GM19239 (cell line): ENCODE results near the gene HSD17B14.
"Not testable (repeated sequence)": the region's sequence is repeated elsewhere in the genome, so short reads cannot be mapped to it uniquely, and the experiment has no call there.

Experiments
- DNase-seq: peaks from one replicate; pipeline ENCODE4 v3.0.0; 2011; ENCODE audit warnings: low spot score; ENCODE audit not compliant: insufficient read length
- FAIRE-seq: peaks from 2 replicates; lab custom pipeline; 2011; peaks lifted over from hg19 to GRCh38; lab: Jason Lieb, UNC

The HSD17B14 gene

DNA sequence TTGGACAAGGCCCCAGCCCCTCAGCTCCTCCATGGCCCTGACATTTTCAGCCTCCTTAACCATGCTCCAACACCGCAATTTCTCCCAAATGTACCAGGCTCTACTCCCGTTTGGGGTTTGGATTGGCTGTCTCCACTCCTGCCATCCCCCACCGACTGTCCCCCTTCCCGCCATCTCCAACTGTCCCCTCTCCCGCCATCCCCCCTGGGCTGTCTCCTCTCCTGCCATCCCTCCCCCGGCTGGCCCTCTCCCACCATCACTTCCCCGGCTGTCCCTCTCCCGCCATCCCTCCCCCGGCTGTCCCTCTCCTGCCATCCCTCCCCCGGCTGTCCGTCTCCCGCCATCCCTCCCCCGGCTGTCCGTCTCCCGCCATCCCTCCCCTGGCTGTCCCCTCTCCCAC lies 30.8 kb downstream of the HSD17B14 start:
- DNase-seq: no peak
- FAIRE-seq: no peak

- FAIRE-seq (no peak), DNase-seq (no peak)
These were observed 31.8 kb downstream of the HSD17B14 start for GRCh38 chr19:48804496-48804895.

GRCh38 chr19:48802623-48803022 lies 33.7 kb downstream of the HSD17B14 start:
- FAIRE-seq (no peak), DNase-seq (no peak)

- DNase-seq (no peak), FAIRE-seq (no peak)
These were observed 36.7 kb downstream of the HSD17B14 start for GRCh38 chr19:48799358-48800300.

- FAIRE-seq (no peak), DNase-seq (no peak)
These were observed 37.4 kb downstream of the HSD17B14 start for GRCh38 chr19:48798937-48799336.

DNA sequence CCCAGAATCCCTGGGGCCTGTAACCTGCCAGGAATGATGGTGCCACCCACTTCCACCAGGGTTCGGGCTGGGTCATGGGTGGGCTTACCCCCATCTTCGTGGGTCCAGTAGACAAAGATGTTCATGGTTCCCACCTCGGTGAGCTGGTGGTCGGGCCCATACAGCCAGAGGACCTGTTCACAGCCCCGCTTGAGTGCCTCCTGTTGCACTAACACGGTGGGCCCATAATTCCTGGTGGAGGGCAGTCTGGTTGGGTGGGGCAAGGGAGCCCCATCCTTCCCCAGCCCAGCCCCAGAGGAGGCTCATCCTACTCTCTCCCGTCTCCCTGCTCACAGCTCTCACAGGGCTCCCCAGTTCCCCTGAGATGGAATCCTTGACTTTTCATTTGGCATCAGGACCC lies 39.2 kb downstream of the HSD17B14 start:
- FAIRE-seq: no peak
- no peak for DNase-seq

DNA sequence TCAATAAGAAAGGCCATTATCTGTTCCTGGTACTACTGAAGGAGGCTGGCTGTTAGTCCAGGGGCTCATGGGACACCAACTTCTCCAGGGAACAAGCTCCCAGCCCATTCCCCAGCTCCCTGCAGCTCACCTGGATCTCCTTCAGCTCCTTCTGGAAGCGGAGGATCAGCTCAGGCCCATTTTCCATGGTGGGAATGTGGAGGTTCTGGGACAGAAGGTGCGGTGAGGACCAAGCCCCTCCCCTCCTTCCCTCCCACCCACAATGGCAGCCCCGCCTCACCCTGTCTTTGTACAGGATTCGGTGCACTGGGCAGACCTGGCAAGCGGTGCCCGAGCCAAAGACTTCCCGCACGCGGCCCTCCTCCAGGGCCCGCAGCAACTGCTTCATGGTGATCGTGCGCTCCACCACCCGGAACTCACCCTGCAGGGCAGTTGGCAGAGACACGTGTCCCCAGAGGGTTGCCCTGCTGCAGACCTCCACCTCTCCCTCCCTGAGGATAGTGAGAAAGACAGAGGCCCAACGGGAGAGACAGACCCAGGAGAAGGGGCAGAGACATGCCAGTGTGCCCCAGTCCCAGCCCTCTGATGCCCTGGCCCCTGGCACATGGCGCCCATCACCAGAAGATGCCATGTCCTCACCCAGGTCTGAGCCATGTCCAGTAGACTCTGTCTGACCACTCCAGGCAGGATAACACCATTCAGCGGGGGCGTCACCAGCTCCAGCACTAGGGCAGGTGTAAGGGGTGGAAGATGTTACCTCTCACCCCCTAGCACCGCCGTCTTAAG lies 39.8 kb downstream of the HSD17B14 start:
- FAIRE-seq: no peak
- no peak for DNase-seq

DNA sequence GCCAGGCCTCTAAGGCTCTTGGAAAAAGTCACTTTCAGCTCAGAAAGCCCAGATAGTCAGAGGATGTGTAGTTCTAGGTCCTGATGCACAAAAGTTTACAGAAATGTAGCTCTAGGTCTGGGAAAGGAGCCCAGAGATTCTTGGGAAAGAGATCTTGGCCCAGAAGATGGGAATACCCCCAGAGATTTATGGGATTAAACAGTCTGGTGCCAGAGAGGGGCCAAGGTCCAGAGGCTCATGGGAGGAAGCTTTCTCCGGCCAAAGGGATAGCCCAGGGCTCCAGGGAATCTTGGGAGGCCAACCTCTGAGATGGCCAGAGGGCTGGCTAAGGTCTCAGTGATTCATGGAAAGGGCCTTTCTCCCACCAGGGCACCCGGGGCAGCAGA lies 40.6 kb downstream of the HSD17B14 start:
- no peak for FAIRE-seq
- no peak for DNase-seq

- peak; percentile 98 for FAIRE-seq
- DNase-seq: peak; percentile 93
These were observed 41.1 kb downstream of the HSD17B14 start for GRCh38 chr19:48795055-48795684.

GRCh38 chr19:48794291-48794690 lies 42.0 kb downstream of the HSD17B14 start:
- DNase-seq (no peak), FAIRE-seq (no peak)

GRCh38 chr19:48793271-48793670 lies 43.0 kb downstream of the HSD17B14 start:
- no peak for FAIRE-seq

DNA sequence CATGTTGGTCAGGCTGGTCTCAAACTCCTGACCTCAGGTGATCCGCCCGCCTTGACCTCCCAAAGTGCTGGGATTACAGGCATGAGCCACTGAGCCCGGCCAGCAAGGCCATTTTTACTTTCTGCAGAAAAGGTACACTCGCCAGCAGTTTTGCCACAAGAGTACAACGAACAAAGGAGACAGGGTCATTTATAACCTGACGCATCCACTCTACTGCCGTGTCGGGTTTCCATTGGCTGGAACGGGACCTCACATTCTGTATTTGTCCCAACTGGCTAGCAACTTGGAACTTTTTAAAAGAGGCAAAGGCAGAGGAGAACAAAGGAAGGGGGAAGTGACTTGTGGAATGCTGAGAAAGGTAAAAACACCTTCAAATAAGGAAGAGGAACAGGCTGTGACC lies 49.0 kb downstream of the HSD17B14 start:
- DNase-seq, FAIRE-seq: not testable (repeated sequence)

More at GRCh38 chr19:48793271-48793670, 43.0 kb downstream of the HSD17B14 start:
- no peak for DNase-seq

GRCh38 chr19:48786422-48786821 lies 49.9 kb downstream of the HSD17B14 start:
- FAIRE-seq, DNase-seq: not testable (repeated sequence)

- FAIRE-seq: no peak
- DNase-seq: no peak
These were observed 51.8 kb downstream of the HSD17B14 start for GRCh38 chr19:48784527-48784926.

DNA sequence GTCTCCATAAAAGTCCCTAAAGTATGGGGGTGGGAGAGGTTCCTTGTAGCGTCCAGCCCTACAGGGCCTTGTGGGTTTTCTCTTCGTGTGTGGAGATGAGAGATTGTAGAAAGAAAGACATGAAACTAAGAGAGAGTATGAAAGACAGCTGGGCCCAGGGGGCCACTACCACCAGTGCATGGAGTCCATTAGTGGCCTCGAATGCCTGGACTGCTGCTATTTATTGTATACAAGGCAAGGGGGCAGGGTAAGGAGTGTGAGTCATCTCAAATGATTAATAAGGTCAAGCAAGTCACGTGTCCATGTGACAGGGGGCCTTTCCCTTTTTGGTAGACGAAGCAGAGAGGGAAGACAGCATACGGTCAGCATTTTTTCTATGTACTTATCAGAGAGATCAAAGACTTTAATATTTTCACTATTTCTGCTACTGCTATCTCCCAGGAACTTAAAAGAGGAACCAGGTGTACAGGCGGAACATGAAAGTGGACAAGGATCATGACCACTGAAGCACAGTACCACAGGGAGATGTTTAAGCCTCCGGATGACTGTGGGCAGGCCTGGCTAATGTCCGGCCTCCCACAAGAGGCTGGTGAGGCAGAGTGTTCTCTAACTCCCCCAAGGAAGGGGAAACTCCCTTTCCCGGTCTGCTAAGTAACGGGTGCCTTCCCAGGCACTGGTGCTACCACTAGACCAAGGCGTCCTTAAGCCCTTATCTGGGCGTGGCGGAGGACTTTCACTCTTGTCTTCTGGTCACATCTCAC lies 55.5 kb downstream of the HSD17B14 start:
- FAIRE-seq (no peak), DNase-seq (no peak)

- no peak for FAIRE-seq
These were observed 56.7 kb downstream of the HSD17B14 start for GRCh38 chr19:48779636-48780035.

DNA sequence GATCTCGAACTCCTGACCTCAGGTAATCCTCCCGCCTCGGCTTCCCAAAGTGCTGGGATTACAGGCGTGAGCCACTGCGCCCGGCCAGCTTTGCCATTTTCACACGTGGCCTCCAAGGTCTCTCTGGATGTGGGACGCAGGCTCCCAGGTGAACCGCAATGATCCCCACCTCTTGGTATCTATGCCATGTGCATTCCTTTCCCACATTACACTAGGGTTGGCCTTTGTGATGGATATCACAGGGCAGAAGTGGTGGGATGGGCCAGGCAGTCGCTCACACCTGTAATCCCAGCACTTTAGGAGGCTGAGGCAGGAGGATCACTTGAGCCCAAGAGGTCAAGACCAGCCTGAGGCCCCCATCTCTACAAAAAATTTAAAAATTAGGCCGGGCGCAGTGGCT lies 58.6 kb downstream of the HSD17B14 start:
- no peak for FAIRE-seq
- DNase-seq: no peak

More at GRCh38 chr19:48779636-48780035, 56.7 kb downstream of the HSD17B14 start:
- DNase-seq: no peak

DNA sequence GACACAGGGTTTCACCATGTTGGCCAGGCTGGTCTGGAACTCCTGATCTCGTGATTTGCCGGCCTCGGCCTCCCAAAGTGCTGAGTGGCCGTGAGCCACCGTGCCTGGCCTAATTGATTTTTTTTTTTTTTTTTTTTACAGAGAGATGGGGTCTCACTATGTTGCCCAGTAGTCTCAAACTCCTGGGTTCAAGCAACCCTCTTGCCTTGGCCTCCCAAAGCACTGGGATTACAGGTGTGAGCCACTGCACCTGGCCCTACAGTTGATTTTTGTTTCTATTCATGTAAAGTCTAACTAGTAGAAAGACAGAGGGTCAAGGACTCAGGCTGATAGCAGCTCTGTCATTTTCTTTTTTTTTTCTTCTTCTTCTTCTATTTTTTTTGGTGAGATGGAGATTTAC lies 59.2 kb downstream of the HSD17B14 start:
- DNase-seq (no peak), FAIRE-seq (no peak)

GRCh38 chr19:48772503-48772953 lies 63.8 kb downstream of the HSD17B14 start:
- FAIRE-seq (no peak), DNase-seq (no peak)
